GM12892 (cell line): ENCODE data around the gene ZNF770.

Experiments
- POLR2A ChIP-seq: IDR thresholded peaks from 2 replicates; pipeline ENCODE4 v1.6.1; 2011; ENCODE audit warnings: low read depth, low read length, control low read depth
- TAF1 ChIP-seq: IDR thresholded peaks from 2 replicates; pipeline ENCODE4 v1.6.1; 2011; ENCODE audit warnings: low read depth, mild to moderate bottlenecking, control low read depth, low read length, borderline replicate concordance

DNA sequence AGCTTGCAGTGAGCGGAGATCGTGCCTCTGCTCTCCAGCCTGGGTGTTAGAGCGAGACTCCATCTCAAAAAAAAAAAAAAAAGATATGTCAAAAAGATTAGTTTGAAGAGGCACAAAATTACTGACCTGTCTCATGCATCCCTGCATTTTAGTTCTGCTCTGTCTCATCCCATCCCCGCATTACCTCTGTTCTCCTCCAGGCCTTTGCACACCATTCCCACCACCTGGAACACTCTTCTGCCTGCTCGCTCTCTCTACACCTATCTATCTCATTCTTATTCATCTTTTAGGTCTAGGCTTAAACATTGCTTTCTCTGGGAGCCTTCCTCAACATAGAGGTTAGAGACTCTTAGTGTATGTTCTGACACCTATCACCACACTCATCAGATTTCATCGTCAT lies 32.9 kb upstream of the ZNF770 start:
- TF ChIP-seq POLR2A (no peak), TAF1 (no peak)
